Activated naive CD4-positive, alpha-beta T cell treated with anti-CD3 and anti-CD28 coated beads, Interleukin-2, amount 10 ng/mL, durations not matched to agents 7 days and 5 days (primary cell): Measurements from ENCODE around the gene EML6.

ENCODE experiments used
- CTCF ChIA-PET: fragments of 350-600 bp; sonication (Branson Sonifier 250); formaldehyde crosslinking; loops from one replicate; lab custom pipeline; 2021; ENCODE audit warnings: antibody characterized with exemption; lab: Charles Lee
- DNase-seq: peaks from one replicate; pipeline ENCODE4 v3.0.0-alpha.2; 2020
- H3K27ac Mint-ChIP-seq: one replicate; pipeline ENCODE4 v1.8.0; 2021; ENCODE audit warnings: mild to moderate bottlenecking, moderate library complexity, mixed read lengths
- H3K27me3 Mint-ChIP-seq: one replicate; pipeline ENCODE4 v1.8.0; 2021; ENCODE audit warnings: mild to moderate bottlenecking, mixed read lengths
- H3K36me3 Mint-ChIP-seq: one replicate; pipeline ENCODE4 v1.8.0; 2021; ENCODE audit warnings: mixed read lengths
- H3K4me1 Mint-ChIP-seq: one replicate; pipeline ENCODE4 v1.8.0; 2021; ENCODE audit warnings: mixed read lengths
- H3K4me3 Mint-ChIP-seq: one replicate; pipeline ENCODE4 v1.8.0; 2021; ENCODE audit warnings: mild to moderate bottlenecking, moderate library complexity, mixed read lengths
- H3K9me3 Mint-ChIP-seq: one replicate; pipeline ENCODE4 v1.8.0; 2021; ENCODE audit warnings: mixed read lengths

The EML6 gene

GRCh38 chr2:55009277-55010060, 286.0 kb downstream of the EML6 start:
- no peak for DNase-seq
- Mint-ChIP-seq H3K36me3 (no peaks in the 10 kb centered on the region), H3K9me3 (no peaks in the 10 kb centered on the region), H3K4me3 (peak overlapping the region; percentile 78), H3K27ac (peak overlapping the region; percentile 89), H3K4me1 (peaks cover 50% of the 10 kb centered on the region), H3K27me3 (no peaks in the 10 kb centered on the region)
- CTCF ChIA-PET: interaction anchor here (0.7 to 1.7 kb wide), 9 partner anchors 9 to 293 kb away, joined by 3 to 8 read pairs (median 4); no protein-coding TSS in a partner anchor

- Mint-ChIP-seq H3K27ac (peak overlapping the region; percentile 89), H3K36me3 (peaks cover 1% of the 10 kb centered on the region), H3K27me3 (no peaks in the 10 kb centered on the region), H3K4me1 (peaks cover 51% of the 10 kb centered on the region), H3K4me3 (peak overlapping the region; percentile 78), H3K9me3 (no peaks in the 10 kb centered on the region)
- CTCF ChIA-PET: interaction anchor here (0.7 to 1.7 kb wide), 8 partner anchors 8 to 294 kb away, joined by 3 to 8 read pairs (median 4); no protein-coding TSS in a partner anchor
- DNase-seq: peak; percentile 62
Observed at GRCh38 chr2:55010149-55010591, 286.7 kb downstream of the EML6 start.

DNA sequence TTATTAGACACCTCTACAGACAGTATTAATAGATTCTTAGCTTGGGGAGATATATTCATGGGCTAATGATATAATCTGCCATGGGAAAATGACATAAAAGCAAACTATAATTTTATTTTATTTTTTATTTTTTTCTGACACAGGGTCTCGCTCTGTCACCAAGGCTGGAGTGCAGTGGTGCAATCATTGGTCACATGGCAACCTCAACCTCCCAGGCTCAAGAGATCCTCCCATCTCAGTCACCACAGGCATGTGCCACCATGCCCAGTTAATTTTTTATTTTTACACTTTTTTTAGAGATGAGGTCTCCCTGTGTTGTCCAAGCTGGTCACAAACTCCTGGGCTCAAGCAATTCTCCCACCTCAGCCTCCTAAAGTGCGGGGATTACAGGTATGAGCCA, 287.5 kb downstream of the EML6 start:
- H3K27me3 Mint-ChIP-seq: no peaks in the 10 kb centered on the region
- H3K36me3 Mint-ChIP-seq: peaks cover 1% of the 10 kb centered on the region
- no peaks in the 10 kb centered on the region for H3K9me3 Mint-ChIP-seq
- no peak for DNase-seq
- CTCF ChIA-PET: interaction anchor here (1.3 to 1.7 kb wide), 4 partner anchors 11 to 157 kb away, joined by 3 to 8 read pairs (median 6); no protein-coding TSS in a partner anchor
- H3K4me3 Mint-ChIP-seq: no peak overlapping the region
- peak overlapping the region; percentile 65 for H3K27ac Mint-ChIP-seq
- peaks cover 50% of the 10 kb centered on the region for H3K4me1 Mint-ChIP-seq

GRCh38 chr2:55011831-55012671, 288.6 kb downstream of the EML6 start:
- no peaks in the 10 kb centered on the region for H3K9me3 Mint-ChIP-seq
- H3K36me3 Mint-ChIP-seq: peaks cover 1% of the 10 kb centered on the region
- H3K27ac Mint-ChIP-seq: no peak overlapping the region
- no peak for DNase-seq
- CTCF ChIA-PET: interaction anchor here (1.9 to 2.2 kb wide), 2 partner anchors 38 to 155 kb away, joined by 5 to 20 read pairs; partner anchors contain the start of gene RTN4
- H3K4me1 Mint-ChIP-seq: peaks cover 38% of the 10 kb centered on the region
- H3K27me3 Mint-ChIP-seq: no peaks in the 10 kb centered on the region
- H3K4me3 Mint-ChIP-seq: no peak overlapping the region

GRCh38 chr2:55012672-55013484, 289.4 kb downstream of the EML6 start:
- peaks cover 30% of the 10 kb centered on the region for H3K4me1 Mint-ChIP-seq
- no peaks in the 10 kb centered on the region for H3K9me3 Mint-ChIP-seq
- H3K4me3 Mint-ChIP-seq: no peak overlapping the region
- CTCF ChIA-PET: interaction anchor here (0.6 to 2.2 kb wide), 9 partner anchors 12 to 354 kb away, joined by 3 to 20 read pairs (median 3); partner anchors contain the start of gene RTN4
- no peak for DNase-seq
- no peak overlapping the region for H3K27ac Mint-ChIP-seq
- no peaks in the 10 kb centered on the region for H3K27me3 Mint-ChIP-seq
- H3K36me3 Mint-ChIP-seq: peaks cover 1% of the 10 kb centered on the region

DNA sequence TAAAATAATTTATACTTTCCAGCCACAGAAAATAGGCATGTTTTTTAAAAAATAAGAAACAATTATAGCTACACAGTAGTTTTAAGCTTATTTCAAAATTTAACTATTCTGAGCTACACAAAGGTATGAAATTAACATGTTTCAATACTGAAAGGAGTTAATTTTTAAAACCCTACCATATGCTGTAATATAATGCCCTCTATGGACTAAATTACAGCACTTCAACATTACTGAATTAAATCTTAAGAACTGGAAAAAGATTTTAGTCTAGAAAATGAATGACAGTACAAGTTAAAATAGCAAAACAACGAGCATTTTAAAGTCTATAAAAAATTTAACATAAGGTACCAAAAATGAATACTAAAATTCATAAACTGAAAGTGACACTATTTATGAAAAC, 290.5 kb downstream of the EML6 start:
- Mint-ChIP-seq H3K4me3 (no peak overlapping the region), H3K4me1 (peaks cover 29% of the 10 kb centered on the region), H3K27ac (no peak overlapping the region), H3K9me3 (no peaks in the 10 kb centered on the region), H3K36me3 (peaks cover 2% of the 10 kb centered on the region), H3K27me3 (no peaks in the 10 kb centered on the region)
- no peak for DNase-seq
- CTCF ChIA-PET: interaction anchor here (0.8 to 3.3 kb wide), 10 partner anchors 13 to 355 kb away, joined by 3 to 20 read pairs (median 3); partner anchors contain the start of gene RTN4

GRCh38 chr2:55014962-55015939, 291.8 kb downstream of the EML6 start:
- DNase-seq: peak; percentile 60
- no peaks in the 10 kb centered on the region for H3K9me3 Mint-ChIP-seq
- H3K27ac Mint-ChIP-seq: no peak overlapping the region

GRCh38 chr2:55017428-55017827, 294.0 kb downstream of the EML6 start:
- H3K4me1 Mint-ChIP-seq: peaks cover 7% of the 10 kb centered on the region
- DNase-seq: no peak
- CTCF ChIA-PET: interaction anchor here (1.2 to 3.3 kb wide), 3 partner anchors 32 to 157 kb away, joined by 5 to 19 read pairs (median 12); partner anchors contain the start of gene RTN4
- no peaks in the 10 kb centered on the region for H3K27me3 Mint-ChIP-seq
- H3K36me3 Mint-ChIP-seq: peaks cover 15% of the 10 kb centered on the region
- H3K9me3 Mint-ChIP-seq: no peaks in the 10 kb centered on the region
- H3K4me3 Mint-ChIP-seq: no peak overlapping the region
- H3K27ac Mint-ChIP-seq: no peak overlapping the region

More at GRCh38 chr2:55014962-55015939, 291.8 kb downstream of the EML6 start:
- no peak overlapping the region for H3K4me3 Mint-ChIP-seq
- H3K4me1 Mint-ChIP-seq: peaks cover 19% of the 10 kb centered on the region
- peaks cover 12% of the 10 kb centered on the region for H3K36me3 Mint-ChIP-seq
- CTCF ChIA-PET: interaction anchor here (1.0 to 3.3 kb wide), 8 partner anchors 34 to 162 kb away, joined by 3 to 19 read pairs (median 6); partner anchors contain the start of gene RTN4
- no peaks in the 10 kb centered on the region for H3K27me3 Mint-ChIP-seq

DNA sequence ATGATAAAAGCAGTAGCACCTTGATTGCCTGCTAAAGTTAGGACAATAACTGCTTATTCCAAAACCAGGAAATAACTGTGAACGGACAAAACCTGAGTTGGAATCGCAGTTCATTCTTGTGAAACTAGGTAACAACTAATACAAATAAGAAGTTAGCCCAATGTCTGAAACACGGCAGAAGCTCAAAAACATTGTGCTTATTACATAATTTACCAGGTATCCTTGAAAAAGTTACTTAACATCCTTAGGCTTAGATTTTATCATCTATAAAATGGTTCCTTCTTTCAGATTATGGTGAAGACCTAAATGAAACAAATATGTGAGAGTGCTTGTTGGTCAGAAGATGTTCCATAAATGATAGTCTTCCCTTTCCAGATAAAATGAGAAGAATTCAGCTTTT, 294.4 kb downstream of the EML6 start:
- Mint-ChIP-seq H3K36me3 (peaks cover 15% of the 10 kb centered on the region), H3K4me3 (no peak overlapping the region), H3K27me3 (no peaks in the 10 kb centered on the region), H3K4me1 (peaks cover 5% of the 10 kb centered on the region), H3K9me3 (no peaks in the 10 kb centered on the region), H3K27ac (no peak overlapping the region)
- DNase-seq: no peak
- CTCF ChIA-PET: interaction anchor here (1.4 kb wide), 1 partner anchor 8 kb away, joined by 3 read pairs; no protein-coding TSS in a partner anchor

GRCh38 chr2:55018619-55019018, 295.2 kb downstream of the EML6 start:
- Mint-ChIP-seq H3K4me1 (peaks cover 2% of the 10 kb centered on the region), H3K27ac (no peak overlapping the region), H3K36me3 (peaks cover 15% of the 10 kb centered on the region), H3K9me3 (no peaks in the 10 kb centered on the region), H3K27me3 (no peaks in the 10 kb centered on the region), H3K4me3 (no peak overlapping the region)
- no peak for DNase-seq
- CTCF ChIA-PET: interaction anchor here (1.4 kb wide), 1 partner anchor 9 kb away, joined by 3 read pairs; no protein-coding TSS in a partner anchor

- no peak for DNase-seq
Observed at GRCh38 chr2:55019526-55020258, 296.2 kb downstream of the EML6 start.

More at GRCh38 chr2:55019526-55020258, 296.2 kb downstream of the EML6 start:
- H3K9me3 Mint-ChIP-seq: no peaks in the 10 kb centered on the region
- CTCF ChIA-PET: no interaction called here
- H3K36me3 Mint-ChIP-seq: peaks cover 15% of the 10 kb centered on the region
- H3K4me1 Mint-ChIP-seq: peaks cover 2% of the 10 kb centered on the region
- H3K27ac Mint-ChIP-seq: no peak overlapping the region
- H3K4me3 Mint-ChIP-seq: no peak overlapping the region
- H3K27me3 Mint-ChIP-seq: no peaks in the 10 kb centered on the region
